Endothelial cell of umbilical vein (primary cell): Measurements from ENCODE around the gene LACTB. TPM values are rescaled to one million over a fixed set of nuclear protein-coding genes. Genes with fewer than 3 reads are reported as not detected.

Source experiments
- BruUV-seq: library from RNA; stranded (reverse); fragments of 400-500 nt; replicated peaks from 2 replicates; lab custom pipeline; 2021; lab: Mats Ljungman, UMichigan
- CTCF ChIA-PET: fragments of 300-600, 350-600 bp; sonication (Branson Sonifier 250); formaldehyde crosslinking; loops from one replicate; lab custom pipeline; 2021; ENCODE audit warnings: antibody characterized with exemption, inconsistent platforms; lab: Charles Lee
- POLR2A ChIA-PET: fragments of 300-600, 350-600 bp; sonication (Branson Sonifier 250); formaldehyde crosslinking; loops from one replicate; lab custom pipeline; 2021; ENCODE audit warnings: antibody characterized with exemption, inconsistent platforms; lab: Charles Lee
- DNase-seq: peaks from one replicate; pipeline ENCODE4 v3.0.0-alpha.2; 2011; ENCODE audit warnings: low read depth, low spot score
- FAIRE-seq: peaks from 2 replicates; lab custom pipeline; 2011; peaks lifted over from hg19 to GRCh38; lab: Jason Lieb, UNC
- H2AFZ ChIP-seq: 2 replicates; pipeline ENCODE4 v1.6.0; 2012; ENCODE audit warnings: low read depth, low read length, control low read depth, inconsistent platforms
- H3K27ac ChIP-seq: 2 replicates; pipeline ENCODE4 v1.5.1; 2011; ENCODE audit warnings: low read depth, mild to moderate bottlenecking, control low read depth, low read length, moderate library complexity; ENCODE audit not compliant: insufficient read depth
- H3K27me3 ChIP-seq, 2 experiments: 2 replicates each; pipeline versions ENCODE4 v1.6.0 to v1.6.1; 2011; ENCODE audit warnings: low read length in 2 of 2, mixed read lengths in 1 of 2; ENCODE audit not compliant: control insufficient read depth in 2 of 2, insufficient read depth in 2 of 2
- H3K36me3 ChIP-seq, 2 experiments: 2 replicates in 1 of 2; 3 replicates in 1 of 2; pipeline ENCODE4 v1.5.1; 2011; ENCODE audit warnings: low read length in 2 of 2, mild to moderate bottlenecking in 1 of 2, moderate library complexity in 1 of 2; ENCODE audit not compliant: control insufficient read depth in 2 of 2, insufficient read depth in 2 of 2; ENCODE audit errors: extremely low read depth in 1 of 2
- H3K4me1 ChIP-seq: 3 replicates; pipeline ENCODE4 v1.5.1; 2011; ENCODE audit warnings: mild to moderate bottlenecking, low read length; ENCODE audit not compliant: control insufficient read depth, insufficient read depth; ENCODE audit errors: extremely low read depth
- H3K4me2 ChIP-seq: 2 replicates; pipeline ENCODE4 v1.6.1; 2011; ENCODE audit warnings: low read length, control low read depth, mixed read lengths; ENCODE audit not compliant: insufficient read depth
- H3K4me3 ChIP-seq, 3 experiments: fragments of 200-600 bp in 1 of 3; sonication (generic), shearing (Covaris generic) in 1 of 3; replicated peaks in 1 of 3; 2 replicates each; pipeline ENCODE4 v1.5.1; 2011 to 2016; ENCODE audit warnings: control low read depth in 3 of 3, low read length in 3 of 3, mild to moderate bottlenecking in 2 of 3, inconsistent platforms in 1 of 3, low read depth in 1 of 3, moderate library complexity in 1 of 3; ENCODE audit not compliant: insufficient read depth in 1 of 3
- H3K79me2 ChIP-seq: 2 replicates; pipeline ENCODE4 v1.6.0; 2012; ENCODE audit warnings: low read length, inconsistent platforms; ENCODE audit not compliant: control insufficient read depth, insufficient read depth
- H3K9ac ChIP-seq: replicated peaks from 2 replicates; pipeline ENCODE3; 2011; ENCODE audit warnings: low read length, control low read depth; ENCODE audit not compliant: insufficient read depth; ENCODE audit errors: extremely low read depth
- H3K9me1 ChIP-seq: replicated peaks from 3 replicates; pipeline ENCODE4 v1.6.0; 2011; ENCODE audit warnings: mild to moderate bottlenecking, low read length; ENCODE audit not compliant: control insufficient read depth, insufficient read depth; ENCODE audit errors: extremely low read depth
- H3K9me3 ChIP-seq: replicated peaks from 2 replicates; pipeline ENCODE4 v1.5.1; 2012; ENCODE audit warnings: low read length, inconsistent platforms; ENCODE audit not compliant: control insufficient read depth, insufficient read depth
- H4K20me1 ChIP-seq: replicated peaks from 2 replicates; pipeline ENCODE3; 2011; ENCODE audit warnings: mild to moderate bottlenecking, low read length; ENCODE audit not compliant: control insufficient read depth, insufficient read depth; ENCODE audit errors: extremely low read depth
- FOS ChIP-seq: IDR thresholded peaks from 2 replicates; pipeline ENCODE4 v1.6.1; 2011; ENCODE audit warnings: mild to moderate bottlenecking, low read length, moderate library complexity, borderline replicate concordance; ENCODE audit not compliant: insufficient read depth
- dilution Hi-C: fragments of 300-500 bp; cut with MboI; formaldehyde crosslinking; loops from one replicate; pipeline ENCODE4 v1.15.0; 2019; ENCODE audit warnings: low sequenced_read_pairs; ENCODE audit not compliant: extremely low pct_ligation_motif_present
- intact Hi-C: fragments of 100-400 bp; cut with micrococcal nuclease; formaldehyde crosslinking; loops from one replicate; pipeline ENCODE4 v1.10.0; 2022
- polyA plus RNA-seq, 4 experiments: library from polyadenylated mRNA; depleted of rRNA in 3 of 4; stranded (reverse) in 3 of 4; unstranded in 1 of 4; fragments of >200 nt; gene quantifications; 2 replicates each; pipeline versions ENCODE4 v1.2.1 to v1.2.3, GENCODE V29; 2011 to 2012; ENCODE audit warnings: missing spikeins in 1 of 4
- total RNA-seq: library from RNA; stranded (reverse); gene quantifications from 2 replicates; pipeline ENCODE4 v1.2.3, GENCODE V29; 2021
- TF ChIP-seq, protein P1 (sequence below), 2 donors: IDR thresholded peaks; 1 replicate in 1 of 2; 2 replicates in 1 of 2; pipeline ENCODE4 v1.5.1; 2011; ENCODE audit warnings: low read length in 2 of 2, mild to moderate bottlenecking in 2 of 2, moderate library complexity in 2 of 2, control low read depth in 1 of 2, inconsistent platforms in 1 of 2, low read depth in 1 of 2; ENCODE audit not compliant: insufficient read depth in 1 of 2; ENCODE audit errors: extremely low read depth in 1 of 2

Gene LACTB
- total and polyA plus RNA-seq, 2 donors (not counting 3 experiments of a cell fraction or from before 2014, with no cell fraction given), result 14.0 to 26.1 TPM

DNA sequence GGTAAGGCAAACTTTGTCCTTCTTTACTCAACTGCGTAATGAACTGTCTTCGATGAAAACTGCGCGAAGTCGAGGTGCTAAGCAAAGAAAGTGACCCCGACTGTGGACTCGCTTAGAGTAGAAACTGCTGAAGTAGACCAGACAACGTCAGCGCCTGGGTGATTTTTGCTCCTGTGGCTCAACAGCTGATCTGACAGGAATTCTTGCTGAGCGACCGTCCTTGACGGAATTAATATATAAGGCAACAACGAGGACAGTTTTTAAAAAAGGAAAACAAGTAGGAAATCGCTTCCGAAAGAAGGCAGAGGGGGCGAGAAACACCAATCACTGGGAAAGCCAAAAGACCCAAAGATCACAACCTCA is 35.1 kb downstream of the LACTB start:
- no peak overlapping the region for H2AFZ ChIP-seq

More for the DNA sequence above, 35.1 kb downstream of the LACTB start:
- Histone ChIP-seq H3K9me3 (no peaks in the 10 kb centered on the region), H3K27me3 (no peaks in the 10 kb centered on the region), H3K9me1 (no peaks in the 10 kb centered on the region), H4K20me1 (no peaks in the 10 kb centered on the region), H3K36me3 (peaks cover 4 to 10% of the 10 kb centered on the region in 2 experiments), H3K9ac (peak overlapping the region; percentile 81), H3K4me2 (peak overlapping the region; percentile 62), H3K4me1 (peaks cover 11% of the 10 kb centered on the region), H3K27ac (peak overlapping the region; percentile 71), H3K4me3 (peak overlapping the region; percentile 54 to 98 (median 88)), H3K79me2 (peaks cover 26% of the 10 kb centered on the region)
- ChIA-PET POLR2A (interaction anchor here (0.9 to 1.4 kb wide), 3 partner anchors 21 to 109 kb away, joined by 4 to 5 read pairs (median 5); partner anchors contain the start of gene RAB8B), CTCF (interaction anchor here (0.9 to 2.2 kb wide), 9 partner anchors 9 to 374 kb away, joined by 3 to 8 read pairs (median 4); partner anchors contain the start of gene APH1B)
- FAIRE-seq, result peak; percentile 50
- intact Hi-C loops, result loop anchor here (1.0 to 5.0 kb wide), 8 partner anchors 20 to 246 kb away; partner anchors contain the start of genes APH1B, LACTB and RAB8B
- no peak for TF ChIP-seq FOS
- TF ChIP-seq, protein P1, sequence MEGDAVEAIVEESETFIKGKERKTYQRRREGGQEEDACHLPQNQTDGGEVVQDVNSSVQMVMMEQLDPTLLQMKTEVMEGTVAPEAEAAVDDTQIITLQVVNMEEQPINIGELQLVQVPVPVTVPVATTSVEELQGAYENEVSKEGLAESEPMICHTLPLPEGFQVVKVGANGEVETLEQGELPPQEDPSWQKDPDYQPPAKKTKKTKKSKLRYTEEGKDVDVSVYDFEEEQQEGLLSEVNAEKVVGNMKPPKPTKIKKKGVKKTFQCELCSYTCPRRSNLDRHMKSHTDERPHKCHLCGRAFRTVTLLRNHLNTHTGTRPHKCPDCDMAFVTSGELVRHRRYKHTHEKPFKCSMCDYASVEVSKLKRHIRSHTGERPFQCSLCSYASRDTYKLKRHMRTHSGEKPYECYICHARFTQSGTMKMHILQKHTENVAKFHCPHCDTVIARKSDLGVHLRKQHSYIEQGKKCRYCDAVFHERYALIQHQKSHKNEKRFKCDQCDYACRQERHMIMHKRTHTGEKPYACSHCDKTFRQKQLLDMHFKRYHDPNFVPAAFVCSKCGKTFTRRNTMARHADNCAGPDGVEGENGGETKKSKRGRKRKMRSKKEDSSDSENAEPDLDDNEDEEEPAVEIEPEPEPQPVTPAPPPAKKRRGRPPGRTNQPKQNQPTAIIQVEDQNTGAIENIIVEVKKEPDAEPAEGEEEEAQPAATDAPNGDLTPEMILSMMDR (IDR thresholded peaks at IDR 0.05; ENCODE audit: extremely low read depth in 1 of 2, insufficient read depth in 1 of 2, low read depth in 1 of 2, low read length in 2 of 2), result no peak
- TSS peak; percentile 61 for BruUV-seq
- DNase-seq, result peak; percentile 56
- dilution Hi-C loops, result no loop called here
